Measurements from ENCODE around the gene FBXO28. TPM values are rescaled to one million over a fixed set of nuclear protein-coding genes. Genes with fewer than 3 reads are reported as not detected.

FBXO28 gene
- total RNA-seq, 1 experiment from 2014 or later: 97.6 TPM

DNA sequence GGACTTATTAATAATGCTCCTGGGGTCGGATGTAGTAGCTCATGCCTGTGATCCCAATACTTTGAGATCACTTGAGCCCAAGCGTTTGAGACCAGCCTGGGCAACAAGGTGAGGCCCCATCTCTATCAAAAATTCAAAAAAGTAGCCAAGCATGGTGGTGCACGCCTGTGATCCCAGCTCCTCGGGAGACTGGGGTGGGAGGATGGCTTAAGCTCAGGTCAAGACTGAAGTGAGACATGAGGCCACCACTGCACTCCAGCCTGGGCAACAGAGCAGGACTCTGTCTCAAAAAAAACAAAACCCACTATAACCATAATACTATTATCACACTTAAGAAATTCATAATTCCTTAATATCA is 67.5 kb downstream of the FBXO28 start:
- no peaks in the 10 kb centered on the region for H3K9me3 Mint-ChIP-seq (ENCODE audit: unreplicated experiment)
- peak overlapping the region; percentile 87 for H3K27ac Mint-ChIP-seq (ENCODE audit: low read depth, unreplicated experiment)
- intact Hi-C loops (cut with micrococcal nuclease): loop anchor here (5.0 to 10.0 kb wide), 2 partner anchors 41 to 123 kb away; no protein-coding TSS in a partner anchor
- peaks cover 8% of the 10 kb centered on the region for H3K36me3 Mint-ChIP-seq (ENCODE audit: insufficient read depth, unreplicated experiment)
- peaks cover 30% of the 10 kb centered on the region for H3K4me1 Mint-ChIP-seq (ENCODE audit: insufficient read depth, unreplicated experiment)
- no TSS peak for BruUV-seq (replicated peaks)
- H3K27me3 Mint-ChIP-seq (ENCODE audit: insufficient read depth, unreplicated experiment): no peaks in the 10 kb centered on the region
- no peak for DNase-seq (ENCODE audit: unreplicated experiment)
- TF ChIP-seq, protein P1, sequence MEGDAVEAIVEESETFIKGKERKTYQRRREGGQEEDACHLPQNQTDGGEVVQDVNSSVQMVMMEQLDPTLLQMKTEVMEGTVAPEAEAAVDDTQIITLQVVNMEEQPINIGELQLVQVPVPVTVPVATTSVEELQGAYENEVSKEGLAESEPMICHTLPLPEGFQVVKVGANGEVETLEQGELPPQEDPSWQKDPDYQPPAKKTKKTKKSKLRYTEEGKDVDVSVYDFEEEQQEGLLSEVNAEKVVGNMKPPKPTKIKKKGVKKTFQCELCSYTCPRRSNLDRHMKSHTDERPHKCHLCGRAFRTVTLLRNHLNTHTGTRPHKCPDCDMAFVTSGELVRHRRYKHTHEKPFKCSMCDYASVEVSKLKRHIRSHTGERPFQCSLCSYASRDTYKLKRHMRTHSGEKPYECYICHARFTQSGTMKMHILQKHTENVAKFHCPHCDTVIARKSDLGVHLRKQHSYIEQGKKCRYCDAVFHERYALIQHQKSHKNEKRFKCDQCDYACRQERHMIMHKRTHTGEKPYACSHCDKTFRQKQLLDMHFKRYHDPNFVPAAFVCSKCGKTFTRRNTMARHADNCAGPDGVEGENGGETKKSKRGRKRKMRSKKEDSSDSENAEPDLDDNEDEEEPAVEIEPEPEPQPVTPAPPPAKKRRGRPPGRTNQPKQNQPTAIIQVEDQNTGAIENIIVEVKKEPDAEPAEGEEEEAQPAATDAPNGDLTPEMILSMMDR (IDR thresholded peaks at IDR 0.05; ENCODE audit: unreplicated experiment): no peak
- peak overlapping the region; percentile 85 for H3K4me3 Mint-ChIP-seq (ENCODE audit: unreplicated experiment)
- CTCF ChIA-PET: interaction anchor here (0.6 to 2.6 kb wide), 8 partner anchors 9 to 742 kb away, joined by 3 to 10 read pairs (median 4); no protein-coding TSS in a partner anchor
- POLR2A ChIA-PET: interaction anchor here (0.9 to 4.6 kb wide), 15 partner anchors 8 to 474 kb away, joined by 3 to 61 read pairs (median 6); partner anchors contain the start of genes CNIH4, FBXO28 and NVL

DNA sequence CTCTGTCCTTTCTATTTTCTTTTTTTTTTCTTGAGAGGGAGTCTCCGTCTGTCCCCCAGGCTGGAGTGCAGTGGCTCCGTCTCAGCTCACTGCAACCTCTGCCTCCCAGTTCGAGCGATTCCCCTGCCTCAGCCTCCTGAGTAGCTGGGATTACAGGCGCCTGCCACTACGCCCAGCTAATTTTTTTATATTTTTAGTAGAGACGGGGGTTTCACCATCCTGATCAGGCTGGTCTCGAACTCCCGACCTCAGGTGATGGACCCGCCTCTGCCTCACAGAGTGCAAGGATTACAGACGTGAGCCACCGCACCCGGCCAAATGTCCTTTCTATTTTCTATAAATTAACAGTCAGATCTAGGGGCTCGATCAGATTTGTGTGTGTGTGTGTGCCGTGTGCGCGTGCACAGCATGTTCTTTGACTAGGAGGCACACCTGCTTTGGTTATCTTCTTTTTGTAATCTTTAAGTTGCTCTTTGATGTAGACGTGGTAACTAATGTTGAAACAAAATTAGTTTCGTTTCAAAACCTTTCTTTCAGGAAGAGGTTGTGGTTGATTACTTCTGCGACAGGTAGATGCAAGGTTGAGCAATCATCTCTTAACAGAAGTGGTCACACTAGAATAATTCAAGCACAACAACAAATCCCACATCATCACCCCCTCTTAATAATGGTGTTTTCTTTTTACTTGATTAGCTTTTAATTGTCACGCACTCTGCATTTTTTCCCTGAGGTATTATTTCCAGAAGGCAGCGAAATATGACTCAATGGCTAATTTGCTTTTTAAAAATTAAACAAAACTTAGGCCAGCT is 68.3 kb downstream of the FBXO28 start:
- no peaks in the 10 kb centered on the region for H3K27me3 Mint-ChIP-seq (ENCODE audit: insufficient read depth, unreplicated experiment)
- no peaks in the 10 kb centered on the region for H3K9me3 Mint-ChIP-seq (ENCODE audit: unreplicated experiment)
- peaks cover 30% of the 10 kb centered on the region for H3K4me1 Mint-ChIP-seq (ENCODE audit: insufficient read depth, unreplicated experiment)
- intact Hi-C loops (cut with micrococcal nuclease): loop anchor here (2.0 to 10.0 kb wide), 3 partner anchors 40 to 123 kb away; no protein-coding TSS in a partner anchor
- DNase-seq (ENCODE audit: unreplicated experiment): peak; percentile 59
- POLR2A ChIA-PET: interaction anchor here (0.6 to 4.6 kb wide), 42 partner anchors 9 to 748 kb away, joined by 3 to 61 read pairs (median 5); partner anchors contain the start of genes CNIH4, DNAH14, FBXO28 and NVL
- CTCF ChIA-PET: interaction anchor here (0.6 to 2.1 kb wide), 10 partner anchors 9 to 741 kb away, joined by 3 to 10 read pairs (median 4); no protein-coding TSS in a partner anchor
- H3K27ac Mint-ChIP-seq (ENCODE audit: low read depth, unreplicated experiment): peak overlapping the region; percentile 87
- TF ChIP-seq, protein P1 (IDR thresholded peaks at IDR 0.05; ENCODE audit: unreplicated experiment): no peak
- peak overlapping the region; percentile 85 for H3K4me3 Mint-ChIP-seq (ENCODE audit: unreplicated experiment)
- TSS peak; percentile 89 for BruUV-seq (replicated peaks)
- peaks cover 15% of the 10 kb centered on the region for H3K36me3 Mint-ChIP-seq (ENCODE audit: insufficient read depth, unreplicated experiment)

DNA sequence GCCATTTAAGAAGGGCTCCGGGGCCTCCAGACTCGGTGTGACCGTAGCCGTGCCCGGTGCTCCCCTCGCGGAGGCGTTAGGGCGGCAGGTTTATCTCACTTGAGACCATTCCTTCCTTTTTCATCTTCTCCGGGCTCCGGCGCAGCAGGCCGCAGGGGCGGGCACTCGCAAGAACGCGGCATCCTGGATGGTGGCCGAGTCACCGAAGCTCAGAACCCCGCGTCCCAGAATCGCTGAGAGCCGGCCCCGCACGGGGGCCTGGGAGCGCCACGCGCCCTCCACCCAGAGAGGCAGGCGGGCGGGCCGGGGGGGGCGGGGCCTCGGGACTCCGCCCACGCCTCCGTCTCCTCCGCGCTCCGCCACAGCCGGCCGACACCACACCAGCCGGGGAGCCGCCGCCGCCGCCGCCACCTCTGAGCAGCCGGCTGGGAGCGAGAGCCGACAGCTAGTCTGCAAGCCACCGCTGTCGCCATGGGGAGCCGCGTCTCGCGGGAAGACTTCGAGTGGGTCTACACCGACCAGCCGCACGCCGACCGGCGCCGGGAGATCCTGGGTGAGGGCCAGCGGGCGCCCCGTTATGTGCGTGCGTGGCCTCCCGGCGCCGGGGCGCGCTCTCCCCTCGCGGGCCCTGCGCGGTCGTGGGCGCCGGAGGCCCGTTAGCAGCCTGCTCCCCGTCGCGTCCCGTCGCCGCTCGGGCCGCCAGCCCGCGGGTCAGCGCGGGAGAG is 69.1 kb downstream of the FBXO28 start, which contains the start of gene DEGS1:
Gene DEGS1, plus strand, starts transcription at position 375 of the 725 bp plus-strand sequence. Its CDS starts 97 bp downstream, at position 472.
- H3K4me3 Mint-ChIP-seq (ENCODE audit: unreplicated experiment): peak within 1 kb of the TSS; percentile 85
- peak within 1 kb of the TSS; percentile 91 for H3K27ac Mint-ChIP-seq (ENCODE audit: low read depth, unreplicated experiment)
- intact Hi-C loops (cut with micrococcal nuclease): loop anchor here (1.0 to 10.0 kb wide), 4 partner anchors 39 to 150 kb away; no protein-coding TSS in a partner anchor
- peaks cover 20% of the 10 kb centered on the region for H3K36me3 Mint-ChIP-seq (ENCODE audit: insufficient read depth, unreplicated experiment)
- TF ChIP-seq, protein P1 (IDR thresholded peaks at IDR 0.05; ENCODE audit: unreplicated experiment): no peak
- no peaks in the 10 kb centered on the region for H3K27me3 Mint-ChIP-seq (ENCODE audit: insufficient read depth, unreplicated experiment)
- ChIA-PET POLR2A (interaction anchor here (0.6 to 4.6 kb wide), 46 partner anchors 8 to 1340 kb away, joined by 3 to 61 read pairs (median 4); partner anchors contain the start of genes DNAH14, FBXO28 and NVL), CTCF (interaction anchor here (0.7 to 2.1 kb wide), 9 partner anchors 8 to 277 kb away, joined by 3 to 10 read pairs (median 4); no protein-coding TSS in a partner anchor)
- H3K9me3 Mint-ChIP-seq (ENCODE audit: unreplicated experiment): no peaks in the 10 kb centered on the region
- BruUV-seq (replicated peaks): no TSS peak
- DNase-seq (ENCODE audit: unreplicated experiment): peak; percentile 94
- H3K4me1 Mint-ChIP-seq (ENCODE audit: insufficient read depth, unreplicated experiment): peaks cover 30% of the 10 kb centered on the region
